K562 (cell line): ENCODE measurements around the gene ADAMTS10.
"Not testable (repeated sequence)": the region's sequence is repeated elsewhere in the genome, so short reads cannot be mapped to it uniquely, and the experiment has no call there.

ENCODE experiments used
- CTCF ChIP-seq, 3 experiments: IDR thresholded peaks in 2 of 3; conservative IDR thresholded peaks in 1 of 3; 2 replicates each; pipeline ENCODE4 v1.5.1; 2011 to 2012; ENCODE audit warnings: low read length in 3 of 3, mild to moderate bottlenecking in 3 of 3, control low read depth in 2 of 3, improper control_type of control experiment in 1 of 3, inconsistent platforms in 1 of 3, low read depth in 1 of 3, mixed read lengths in 1 of 3, moderate library complexity in 1 of 3; ENCODE audit not compliant: insufficient read depth in 2 of 3
- POLR2A ChIP-seq: fragments of 450-650 bp; conservative IDR thresholded peaks from 2 replicates; pipeline ENCODE4 v1.6.1; 2016
- SIN3A ChIP-seq, 2 experiments: fragments of 150-350 bp in 1 of 2; IDR thresholded peaks; 2 replicates each; pipeline ENCODE4 v1.6.1; 2011 to 2016; ENCODE audit warnings: borderline replicate concordance in 2 of 2, low read depth in 2 of 2, low read length in 2 of 2, mild to moderate bottlenecking in 2 of 2, moderate library complexity in 2 of 2; ENCODE audit not compliant: control insufficient read depth in 1 of 2

DNA sequence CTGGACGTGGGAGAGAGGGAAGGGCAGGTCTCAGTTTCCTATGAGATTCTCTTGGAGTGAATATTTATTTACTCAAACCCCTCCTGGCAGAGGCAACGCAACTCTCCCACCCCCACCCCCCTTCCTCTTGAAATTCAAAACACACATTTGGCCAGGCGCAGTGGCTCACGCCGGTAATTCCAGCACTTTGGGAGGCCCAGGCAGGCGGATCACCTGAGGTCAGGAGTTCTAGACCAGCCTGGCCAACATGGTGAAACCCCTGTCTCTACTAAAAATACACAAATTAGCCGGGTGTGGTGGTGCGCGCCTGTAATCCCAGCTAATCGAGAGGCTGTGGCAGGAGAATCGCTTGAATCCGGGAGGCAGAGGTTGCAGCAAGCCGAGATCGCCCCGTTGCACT is 6.8 kb upstream of the ADAMTS10 start:
- TF ChIP-seq POLR2A; CTCF (IDR thresholded peaks at IDR 0.05 in 2 of 3, conservative IDR thresholded peaks at IDR 0.05 in 1 of 3; ENCODE audit: insufficient read depth in 2 of 3, low read depth in 1 of 3, low read length in 3 of 3); SIN3A (IDR thresholded peaks at IDR 0.05; ENCODE audit: borderline replicate concordance in 2 of 2, control insufficient read depth in 1 of 2, low read depth in 2 of 2, low read length in 2 of 2): not testable (repeated sequence)
